Gastrocnemius medialis (tissue), 4 donors: ENCODE data around the gene CMTM5. TPM values are rescaled to one million over a fixed set of nuclear protein-coding genes. Genes with fewer than 3 reads are reported as not detected.
"Not testable (repeated sequence)": the region's sequence is repeated elsewhere in the genome, so short reads cannot be mapped to it uniquely, and the experiment has no call there.

Experiments
- ATAC-seq, 2 donors: fragments of 150-250 bp; one replicate each; pipeline ENCODE4 v1.9.1; 2016
- DNase-seq, 2 donors: peaks; one replicate each; pipeline ENCODE4 v3.0.0-alpha.2; 2019
- H3K27ac ChIP-seq, 4 donors: fragments of 200-600 bp; sonication (generic); 1 replicate in 1 of 4; 2 replicates in 3 of 4; pipeline ENCODE4 v1.5.1; 2016 to 2018; ENCODE audit warnings: mild to moderate bottlenecking in 2 of 4, moderate library complexity in 1 of 4
- H3K27me3 ChIP-seq, 3 donors: fragments of 200-600 bp; sonication (generic) in 2 of 3; 1 replicate in 1 of 3; 2 replicates in 2 of 3; pipeline versions ENCODE4 v1.5.1 to v1.6.0; 2016 to 2019; ENCODE audit warnings: mild to moderate bottlenecking in 1 of 3, moderate library complexity in 1 of 3
- H3K36me3 ChIP-seq, 2 donors: fragments of 200-600 bp; sonication (generic) in 1 of 2; one replicate each; pipeline ENCODE4 v1.5.1; 2017 to 2018
- H3K4me1 ChIP-seq, 2 donors: fragments of 200-600 bp; sonication (generic) in 1 of 2; one replicate each; pipeline ENCODE4 v1.5.1; 2016 to 2017; ENCODE audit warnings: mild to moderate bottlenecking in 2 of 2
- H3K4me3 ChIP-seq, 4 donors: fragments of 200-600 bp; sonication (generic) in 3 of 4; 1 replicate in 1 of 4; 2 replicates in 3 of 4; pipeline ENCODE4 v1.5.1; 2016 to 2019; ENCODE audit warnings: mild to moderate bottlenecking in 2 of 4
- H3K9me3 ChIP-seq, 3 donors: fragments of 200-600 bp; sonication (generic) in 2 of 3; 1 replicate in 1 of 3; 2 replicates in 2 of 3; pipeline ENCODE4 v1.5.1; 2016 to 2019
- CTCF ChIP-seq, 5 experiments: fragments of 450-650 bp in 3 of 5; fragments of 200-600 bp in 2 of 5; sonication (generic) in 2 of 5; IDR thresholded peaks in 4 of 5; conservative IDR thresholded peaks in 1 of 5; 1 replicate in 4 of 5; 2 replicates in 1 of 5; pipeline ENCODE4 v1.5.1; 2016 to 2019; ENCODE audit warnings: antibody characterized with exemption in 5 of 5, mild to moderate bottlenecking in 3 of 5, moderate library complexity in 3 of 5
- POLR2A ChIP-seq, 2 donors: fragments of 450-650 bp; IDR thresholded peaks; one replicate each; pipeline ENCODE4 v1.6.1; 2017; ENCODE audit warnings: antibody characterized with exemption in 2 of 2, mild to moderate bottlenecking in 2 of 2, moderate library complexity in 2 of 2
- in situ Hi-C, 4 donors: fragments of 200-750 bp; cut with MboI; loops; one replicate each; pipeline versions ENCODE4 v1.15.0 to v1.8.0; 2017; ENCODE audit warnings: low sequenced_read_pairs in 4 of 4
- intact Hi-C: fragments of 100-400 bp; cut with DNase I; formaldehyde crosslinking; loops from one replicate; pipeline ENCODE4 v1.15.1; 2023; ENCODE audit warnings: low total_unique reads
- total RNA-seq, 4 donors: library from RNA; depleted of rRNA; stranded (reverse); fragments of >200 nt; gene quantifications; one replicate each; pipeline versions ENCODE4 v1.1.0 to v1.2.3, GENCODE V29; 2016

CMTM5 gene
- total RNA-seq, 4 donors from 2014 or later = 1.7 TPM; not detected in 3

- Histone ChIP-seq H3K27ac (peak overlapping the region in 3 of 4 donors; percentile 84 to 90 (median 85)), H3K36me3 (peaks cover 0 to 9% of the 10 kb centered on the region in 2 donors), H3K9me3 (no peaks in the 10 kb centered on the region), H3K4me3 (no peak overlapping the region), H3K27me3 (no peaks in the 10 kb centered on the region), H3K4me1 (no peaks in the 10 kb centered on the region)
- intact Hi-C loops (no loop called here), in situ Hi-C loops (no loop called here)
- ATAC-seq (peak; percentile 39 to 78), DNase-seq (peak; percentile 40 to 67)
- no peak for TF ChIP-seq CTCF (IDR thresholded peaks at IDR 0.05 in 4 of 5, conservative IDR thresholded peaks at IDR 0.05 in 1 of 5)
- no peak for TF ChIP-seq POLR2A (IDR thresholded peaks at IDR 0.05)
Observed at GRCh38 chr14:23398348-23398747, 21.5 kb downstream of the CMTM5 start.

GRCh38 chr14:23399136-23399535 is 22.3 kb downstream of the CMTM5 start:
- TF ChIP-seq POLR2A (IDR thresholded peaks at IDR 0.05) (no peak), CTCF (IDR thresholded peaks at IDR 0.05 in 4 of 5, conservative IDR thresholded peaks at IDR 0.05 in 1 of 5) (no peak)
- DNase-seq (no peak), ATAC-seq (no peak)
- intact Hi-C loops = no loop called here
- in situ Hi-C loops = no loop called here
- Histone ChIP-seq H3K27me3 (no peaks in the 10 kb centered on the region), H3K36me3 (peaks cover 0 to 8% of the 10 kb centered on the region in 2 donors), H3K9me3 (no peaks in the 10 kb centered on the region), H3K4me3 (no peak overlapping the region), H3K27ac (peak overlapping the region in 3 of 4 donors; percentile 84 to 90 (median 85)), H3K4me1 (no peaks in the 10 kb centered on the region)

GRCh38 chr14:23399591-23399990 is 22.7 kb downstream of the CMTM5 start:
- H3K9me3 ChIP-seq = no peaks in the 10 kb centered on the region
- no peaks in the 10 kb centered on the region for H3K4me1 ChIP-seq
- peak in 1 of 2 donors; percentile 39 for DNase-seq
- intact Hi-C loops (no loop called here), in situ Hi-C loops (no loop called here)
- peaks cover 0 to 8% of the 10 kb centered on the region in 2 donors for H3K36me3 ChIP-seq
- no peaks in the 10 kb centered on the region for H3K27me3 ChIP-seq
- ATAC-seq = peak in 1 of 2 donors; percentile 19
- no peak overlapping the region for H3K4me3 ChIP-seq
- H3K27ac ChIP-seq = peak overlapping the region in 3 of 4 donors; percentile 84 to 90 (median 85)
- TF ChIP-seq CTCF (IDR thresholded peaks at IDR 0.05 in 4 of 5, conservative IDR thresholded peaks at IDR 0.05 in 1 of 5) (no peak), POLR2A (IDR thresholded peaks at IDR 0.05) (no peak)

GRCh38 chr14:23400496-23401149 is 23.8 kb downstream of the CMTM5 start:
- H3K4me3 ChIP-seq, intact Hi-C loops, DNase-seq, in situ Hi-C loops, H3K4me1 ChIP-seq, H3K27me3 ChIP-seq, ATAC-seq, H3K36me3 ChIP-seq, H3K9me3 ChIP-seq: not testable (repeated sequence)
- peak overlapping the region in 3 of 4 donors; percentile 84 to 90 (median 85) for H3K27ac ChIP-seq

GRCh38 chr14:23401291-23401690 is 24.4 kb downstream of the CMTM5 start:
- TF ChIP-seq CTCF (IDR thresholded peaks at IDR 0.05 in 4 of 5, conservative IDR thresholded peaks at IDR 0.05 in 1 of 5) (no peak), POLR2A (IDR thresholded peaks at IDR 0.05) (no peak)
- peak in 1 of 2 donors; percentile 29 for ATAC-seq
- Histone ChIP-seq H3K27me3 (no peaks in the 10 kb centered on the region), H3K4me1 (peaks cover 0 to 6% of the 10 kb centered on the region in 2 donors), H3K9me3 (no peaks in the 10 kb centered on the region), H3K4me3 (no peak overlapping the region), H3K27ac (peak overlapping the region in 3 of 4 donors; percentile 84 to 90 (median 85)), H3K36me3 (peaks cover 0 to 1% of the 10 kb centered on the region in 2 donors)
- intact Hi-C loops = no loop called here
- DNase-seq = peak in 1 of 2 donors; percentile 70
- in situ Hi-C loops = no loop called here
